OCI-LY1 (cell line): ENCODE measurements around the gene SYNPO2L.

Experiments used
- CTCF ChIP-seq: fragments of 200-600 bp; sonication (generic), shearing (Covaris generic); IDR thresholded peaks from 2 replicates; pipeline ENCODE4 v1.5.1; 2017; ENCODE audit warnings: mild to moderate bottlenecking, antibody characterized with exemption, low read length, moderate library complexity, mixed read lengths
- EZH2 ChIP-seq: fragments of 200-600 bp; sonication (generic), shearing (Covaris generic); IDR thresholded peaks from 2 replicates; pipeline ENCODE4 v1.8.0; 2017; ENCODE audit warnings: borderline replicate concordance, mixed run types, mild to moderate bottlenecking, antibody characterized with exemption, low read length, moderate library complexity, mixed read lengths

GRCh38 chr10:73609116-73609515, 46.7 kb downstream of the SYNPO2L start:
- no peak for TF ChIP-seq CTCF
- TF ChIP-seq EZH2, result no peak
